Hindlimb muscle (tissue), 1 donor: Measurements from ENCODE around the gene HUS1. TPM values are rescaled to one million over a fixed set of nuclear protein-coding genes. Genes with fewer than 3 reads are reported as not detected.
A peak's percentile ranks its signal among the peaks of the same experiment; 100 is the strongest.

ENCODE experiments used
- DNase-seq: peaks from one replicate; pipeline ENCODE4 v3.0.0-alpha.2; 2013
- polyA plus RNA-seq: library from polyadenylated mRNA; unstranded; fragments of 120-200 nt; gene quantifications from one replicate; pipeline ENCODE4 v1.2.1, GENCODE V29; 2013; ENCODE audit not compliant: insufficient read length

Gene HUS1
- polyA plus RNA-seq, 1 donor: 16.7 TPM

DNA sequence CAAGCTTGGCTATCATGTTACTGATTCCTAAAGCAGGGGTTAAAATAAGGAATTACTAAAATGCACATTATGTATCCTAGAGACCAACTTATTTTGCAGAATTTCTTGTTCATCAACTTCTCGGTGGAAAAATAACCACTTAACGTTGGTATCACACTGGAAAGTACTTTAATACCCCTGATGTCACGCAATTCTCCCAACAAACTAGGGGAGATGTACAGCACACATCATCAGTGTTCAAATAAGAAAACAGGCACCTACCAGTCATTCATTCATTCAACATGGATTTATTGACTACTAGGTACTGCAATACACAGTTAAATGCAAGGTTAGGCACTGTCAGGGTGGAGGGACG is 648 bp downstream of the HUS1 start:
- no peak for DNase-seq

DNA sequence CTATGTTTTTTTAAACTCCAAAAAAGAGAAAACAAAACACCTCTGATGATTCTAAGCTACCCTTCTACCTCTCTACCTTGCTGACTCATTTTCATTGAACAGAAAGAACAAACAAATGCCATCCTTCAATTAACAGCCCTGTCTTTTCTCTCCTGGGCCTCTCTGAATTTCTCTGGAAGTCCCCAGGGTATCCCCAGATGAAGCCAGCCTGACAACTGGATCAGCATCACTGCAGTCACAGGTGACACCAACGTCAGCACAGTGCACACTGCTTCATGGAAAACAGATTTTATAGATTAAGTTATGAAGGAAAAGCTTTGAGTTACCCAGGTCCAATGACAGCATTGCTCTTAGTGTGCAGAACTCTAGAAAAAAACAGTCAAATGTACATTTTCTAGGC is 5.7 kb downstream of the HUS1 start:
- DNase-seq: no peak

DNA sequence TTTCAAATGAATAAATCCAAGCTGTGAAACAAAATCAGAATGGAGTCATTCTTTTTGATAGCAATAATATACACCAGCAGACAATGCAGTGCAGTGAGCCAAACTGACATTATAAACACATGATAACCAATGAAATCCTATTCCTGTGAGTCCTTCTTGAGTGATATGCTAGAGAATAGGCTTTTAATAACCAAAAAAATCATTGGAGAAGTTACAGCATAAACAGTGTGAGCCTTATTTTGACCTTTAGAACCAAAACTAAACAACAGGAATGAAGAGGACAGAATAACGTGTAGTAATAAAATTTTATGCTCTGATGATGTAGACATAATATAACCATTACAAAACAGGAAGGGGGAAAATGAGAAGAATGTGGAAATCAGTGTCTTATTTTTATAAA is 8.7 kb downstream of the HUS1 start:
- no peak for DNase-seq

DNA sequence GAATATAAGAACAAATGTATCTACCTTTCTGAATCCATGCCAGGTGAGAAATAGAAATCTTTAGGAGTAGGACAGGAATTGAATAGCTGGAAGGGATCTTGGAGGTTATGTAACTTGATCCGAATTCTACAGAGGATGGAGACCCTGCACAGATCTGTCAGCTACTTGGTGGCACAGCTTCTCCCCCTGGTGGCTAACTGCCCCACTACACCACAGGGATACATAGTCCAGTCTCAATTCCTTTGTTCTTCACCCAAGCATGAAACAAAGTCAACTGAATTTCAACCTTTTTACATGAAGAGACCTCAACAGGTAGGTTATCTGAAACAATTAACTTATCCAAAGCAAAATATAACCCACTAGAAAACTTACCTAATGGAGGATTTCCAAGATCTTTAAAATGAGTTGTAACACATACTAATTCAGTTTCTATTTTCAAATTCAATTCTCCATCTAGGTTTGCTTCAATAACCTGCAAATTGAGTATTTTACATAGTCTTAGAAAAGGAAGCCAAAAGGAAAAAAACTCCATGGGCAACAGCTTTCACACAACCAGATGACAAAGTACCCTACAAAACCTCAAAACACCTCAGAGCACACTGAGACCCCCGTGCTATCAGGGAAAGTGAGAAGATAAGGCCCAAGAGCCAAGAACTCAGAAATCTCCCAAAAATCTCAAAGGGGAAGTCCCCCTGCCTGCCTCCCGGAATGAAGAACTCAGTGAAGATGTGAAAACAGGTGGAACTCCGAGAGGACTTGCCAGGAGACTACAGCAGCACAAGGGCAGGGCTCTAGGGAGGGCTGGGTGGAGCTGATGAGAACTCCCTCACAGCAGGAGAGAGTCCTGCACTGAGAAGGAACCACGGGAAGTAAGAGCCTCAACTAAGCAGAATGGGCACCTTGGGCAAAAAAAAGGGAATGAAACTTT is 10.3 kb downstream of the HUS1 start:
- DNase-seq: peak; percentile 52

DNA sequence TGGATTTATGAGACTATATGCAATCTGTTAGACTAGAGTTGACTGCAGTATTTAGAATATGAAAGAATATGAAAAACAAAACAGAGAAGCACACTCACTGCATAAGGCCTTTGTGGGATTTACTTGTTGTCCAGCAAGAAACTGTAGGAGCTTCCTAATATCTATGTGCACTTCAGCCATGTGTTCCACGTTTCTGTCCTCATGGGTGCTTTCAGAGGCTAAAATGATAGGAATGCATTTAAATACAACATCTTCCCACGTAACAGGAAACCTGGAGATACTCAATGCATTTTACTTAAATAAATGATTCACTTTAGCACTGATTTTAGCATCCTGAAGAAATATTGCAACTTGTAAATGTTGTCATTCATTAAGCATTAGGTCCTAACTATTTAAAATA is 11.7 kb downstream of the HUS1 start:
- DNase-seq: no peak

DNA sequence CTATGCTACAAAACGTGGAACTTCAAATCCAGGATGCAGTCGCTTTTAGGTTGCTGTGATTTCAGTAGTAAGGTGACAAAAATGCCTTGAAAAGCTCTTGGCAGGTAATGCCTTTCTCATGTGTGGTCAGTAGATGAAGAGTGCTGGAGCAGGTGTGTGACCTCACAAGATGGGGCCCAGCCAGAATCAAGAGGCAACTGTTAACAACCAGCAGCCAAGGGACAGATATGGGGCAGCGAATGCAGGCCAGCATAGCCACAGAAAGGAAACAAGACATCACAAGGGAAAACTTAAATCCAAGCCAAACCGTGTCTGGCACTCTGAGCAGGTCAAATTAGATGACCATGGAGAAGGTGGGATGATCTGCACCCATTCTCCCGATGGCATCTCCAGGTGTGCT is 12.3 kb downstream of the HUS1 start:
- DNase-seq: no peak

DNA sequence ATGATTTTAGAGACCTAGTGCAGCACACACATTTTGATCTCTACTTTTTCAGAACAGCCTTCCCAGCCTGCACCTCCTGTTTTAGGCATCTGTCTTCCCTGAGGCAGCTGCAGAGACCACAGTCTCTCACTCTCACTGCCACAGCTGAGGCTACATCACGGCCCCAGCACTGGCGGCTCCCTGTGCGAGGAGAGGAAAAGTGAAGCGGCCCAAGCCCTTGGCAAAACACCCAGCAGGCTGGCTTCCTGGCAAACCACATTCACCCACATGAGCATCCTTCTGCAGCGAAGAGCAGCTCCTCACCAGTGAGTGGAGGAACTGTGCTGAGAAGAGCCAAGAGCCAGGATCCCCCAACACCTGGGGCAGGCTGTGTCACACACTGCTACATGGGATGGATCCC is 14.0 kb downstream of the HUS1 start:
- DNase-seq: no peak

DNA sequence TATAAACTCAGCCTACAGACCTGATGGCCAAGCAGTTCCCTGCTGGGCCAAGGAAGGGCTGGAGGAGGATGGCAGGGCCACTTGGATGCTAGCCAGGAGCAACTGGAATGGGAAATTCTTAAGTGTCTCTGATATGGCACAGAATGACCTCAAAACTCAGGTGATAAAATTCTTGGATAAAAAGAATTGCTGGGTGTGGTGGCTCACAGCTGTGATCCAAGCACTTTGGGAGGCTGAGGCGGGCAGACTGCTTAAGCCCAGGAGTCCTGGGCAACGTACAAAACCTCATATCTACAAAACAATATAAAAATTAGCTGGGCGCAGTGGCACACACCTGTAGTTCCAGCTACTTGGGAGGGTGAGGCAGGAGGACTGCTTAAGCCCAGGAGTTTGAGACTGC is 17.2 kb downstream of the HUS1 start:
- DNase-seq: no peak

DNA sequence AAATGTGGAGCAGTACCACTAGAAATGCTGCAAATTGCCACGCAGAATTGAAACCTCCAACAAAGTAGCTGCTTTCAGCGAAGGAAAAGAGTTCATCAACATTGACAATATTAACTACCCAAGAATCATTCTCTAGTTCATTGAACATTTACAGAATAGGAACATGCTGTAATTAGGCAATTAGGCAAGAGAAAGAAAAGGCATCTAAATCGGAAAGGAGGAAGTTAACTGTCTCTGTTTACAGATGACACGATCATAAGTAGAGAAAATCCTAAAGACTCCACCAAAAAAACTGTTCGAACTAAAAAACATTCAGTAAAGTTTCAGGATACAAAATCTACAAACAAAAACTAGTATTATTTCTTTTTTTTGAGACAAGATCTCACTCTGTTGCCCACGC is 22.3 kb downstream of the HUS1 start:
- no peak for DNase-seq

DNA sequence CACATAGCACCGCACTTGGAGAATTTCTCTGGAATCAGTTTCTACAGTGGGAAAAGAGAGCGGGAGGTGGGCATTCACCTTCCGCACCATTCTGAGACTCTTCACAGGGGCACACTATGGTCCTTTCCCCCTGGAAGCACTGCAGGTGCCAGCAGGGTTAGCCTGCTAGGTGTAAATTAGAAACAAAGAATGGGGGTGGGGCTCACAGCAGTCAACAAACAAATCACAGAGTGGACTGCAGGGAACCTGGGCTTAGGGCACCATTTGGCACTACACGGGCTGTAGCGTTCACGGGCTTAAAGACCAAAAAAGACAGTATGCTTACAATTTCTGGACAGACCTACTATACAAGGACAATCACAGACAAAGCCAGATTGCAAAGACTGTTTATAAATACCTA is 23.2 kb downstream of the HUS1 start:
- no peak for DNase-seq

DNA sequence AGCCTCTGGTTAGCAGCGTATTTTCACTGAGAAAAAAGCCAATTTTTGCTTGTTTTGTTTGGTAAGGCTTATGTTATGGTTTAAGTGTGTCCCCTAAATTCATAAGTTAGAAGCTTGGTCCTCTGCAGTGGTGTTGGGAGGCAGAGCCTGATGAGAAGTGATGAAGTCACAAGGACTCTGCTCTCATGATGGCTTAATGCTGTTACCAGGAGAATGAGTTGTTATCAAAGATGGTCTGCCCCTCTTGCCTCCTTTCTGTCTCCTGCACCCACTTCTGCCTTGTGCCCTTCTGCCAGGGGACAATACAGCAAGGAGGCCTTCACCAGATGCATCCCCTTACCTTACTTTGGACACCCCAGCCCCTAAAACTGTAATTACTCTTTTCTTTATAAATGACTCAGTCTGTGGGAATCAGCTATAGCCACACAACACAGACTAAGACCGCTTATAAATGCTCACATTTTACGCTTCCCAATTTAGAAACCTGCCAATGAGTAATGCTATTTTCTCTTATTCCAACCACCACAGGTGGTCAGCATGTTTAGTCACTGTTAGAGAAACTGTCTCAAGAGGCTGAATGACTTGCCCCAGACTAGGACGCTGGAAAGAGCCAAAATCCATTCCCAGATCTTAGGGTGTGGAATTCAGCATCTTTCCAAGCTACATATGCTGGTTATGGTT is 25.0 kb downstream of the HUS1 start:
- DNase-seq: no peak

DNA sequence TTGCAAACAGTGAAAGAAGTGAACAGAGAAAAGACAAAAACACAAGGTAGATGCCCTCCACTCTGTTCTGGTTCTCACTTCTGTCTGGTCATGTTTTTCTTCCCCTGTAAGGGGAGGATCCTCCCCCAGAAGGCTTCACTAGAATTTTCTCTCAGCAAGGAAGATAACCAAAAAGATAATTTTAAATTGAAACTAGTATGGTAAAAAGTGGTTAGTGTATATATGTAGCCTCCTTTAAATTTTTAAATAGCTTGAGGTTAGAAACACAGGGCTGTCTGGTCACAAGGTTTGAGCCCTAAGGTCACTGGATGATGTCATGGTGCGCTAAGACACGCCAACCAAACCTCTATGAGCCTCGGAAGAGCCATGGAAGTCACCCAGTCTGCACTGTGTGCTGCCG is 25.6 kb downstream of the HUS1 start:
- no peak for DNase-seq

DNA sequence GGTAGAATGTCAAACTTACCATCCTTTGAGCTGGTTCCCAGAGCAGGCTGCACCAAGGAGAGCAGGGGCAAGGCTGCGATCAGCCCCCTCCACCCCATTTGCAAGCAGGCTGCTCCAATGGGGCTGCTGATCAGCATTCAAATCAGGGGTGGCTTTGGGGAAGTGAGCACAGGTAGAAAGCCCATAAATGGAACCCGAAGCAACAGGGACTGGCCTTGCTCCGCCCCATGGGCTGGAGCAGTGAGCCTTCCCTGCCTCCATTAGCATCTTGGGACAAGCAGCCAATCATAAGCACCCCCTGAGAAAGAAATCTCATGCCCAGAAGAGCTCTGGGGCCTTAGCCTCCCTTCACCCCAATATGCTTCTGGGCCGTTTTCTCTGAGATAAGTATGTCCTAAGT is 27.2 kb downstream of the HUS1 start:
- DNase-seq: no peak

DNA sequence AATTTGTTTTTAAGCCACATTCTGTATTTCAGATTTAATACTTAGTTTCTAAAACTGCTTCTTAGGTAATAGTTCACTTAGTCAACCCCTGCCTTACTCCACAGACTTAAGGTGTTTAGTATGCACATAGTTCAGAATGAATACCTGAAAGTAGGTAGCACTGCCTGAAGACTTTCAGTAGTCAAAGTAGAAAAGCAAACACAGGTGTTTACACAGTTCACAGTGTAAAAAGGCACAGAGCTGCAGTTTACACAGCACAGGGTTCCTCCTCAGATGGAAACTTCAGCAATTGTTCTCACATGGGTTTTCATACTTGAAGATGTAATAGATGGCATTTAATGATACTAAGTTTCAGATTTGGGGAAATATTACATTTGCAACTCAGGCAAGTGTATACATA is 28.0 kb downstream of the HUS1 start:
- no peak for DNase-seq

DNA sequence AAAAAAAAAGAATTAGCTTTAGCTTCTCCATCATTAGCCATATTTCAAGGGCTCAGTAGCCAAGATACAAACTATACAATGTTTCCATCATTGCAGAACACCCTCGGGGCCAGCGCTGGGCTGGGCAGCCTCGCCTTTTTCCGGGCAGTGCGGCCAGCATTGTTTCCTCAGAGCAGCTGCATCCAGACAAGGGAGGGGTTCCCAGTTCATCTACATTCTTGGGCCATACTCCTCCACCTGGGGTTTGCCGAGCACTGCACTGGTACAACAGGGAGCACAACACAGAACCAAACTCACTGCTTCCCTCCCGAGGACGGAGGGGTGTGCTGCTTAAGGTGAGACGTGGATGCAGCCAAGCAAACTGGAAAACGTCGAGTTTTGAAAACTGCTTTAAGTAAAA is 28.7 kb downstream of the HUS1 start:
- DNase-seq: peak; percentile 35

DNA sequence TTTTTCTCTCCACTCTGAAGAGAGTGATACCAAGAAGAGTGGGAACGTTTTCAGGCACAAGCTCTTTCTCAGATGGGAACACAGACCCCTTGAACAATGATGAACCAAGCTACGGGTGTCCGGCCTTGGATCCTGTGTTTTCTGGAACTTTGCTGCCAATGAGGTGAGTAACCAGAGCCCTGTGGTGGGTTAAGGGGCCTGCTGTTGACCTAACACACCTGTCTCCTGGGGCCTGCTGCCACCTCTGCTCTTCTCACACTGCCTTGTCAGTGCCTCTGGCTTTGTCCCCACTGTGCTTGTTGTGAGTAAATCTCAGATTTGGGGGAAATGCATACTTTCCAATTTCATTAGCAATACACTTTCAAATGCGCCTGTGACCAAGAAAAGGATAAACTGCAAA is 29.7 kb downstream of the HUS1 start:
- DNase-seq: no peak

DNA sequence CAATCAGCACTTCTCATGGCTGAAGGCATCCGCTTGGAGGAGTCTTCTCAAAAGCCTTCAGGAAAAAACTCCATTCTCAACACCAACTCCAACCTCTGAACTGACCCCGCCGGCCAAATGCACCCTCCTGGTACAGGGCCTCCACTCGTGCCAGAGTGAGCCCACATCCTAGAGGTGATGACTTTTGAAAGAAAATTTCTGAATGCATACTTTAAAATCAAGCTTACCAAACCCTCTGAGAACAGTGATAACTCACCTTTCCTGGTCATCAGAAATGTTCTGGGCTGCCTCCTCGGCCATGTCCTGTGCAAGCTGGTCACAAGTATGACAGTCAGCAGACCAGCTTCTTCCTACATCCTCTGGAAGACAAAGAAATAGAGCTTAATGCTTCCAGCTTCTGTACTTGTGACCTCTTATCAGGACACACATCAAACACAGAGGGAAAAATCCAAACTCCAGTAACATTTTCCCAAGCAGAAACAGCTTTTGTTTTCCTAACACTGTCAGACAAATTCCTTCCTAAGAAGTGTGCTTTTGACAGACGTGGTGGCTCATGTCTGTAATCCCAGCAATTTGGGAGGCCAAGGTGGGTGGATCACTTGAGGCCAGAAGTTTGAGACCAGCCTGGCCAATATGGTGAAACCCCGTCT is 31.1 kb downstream of the HUS1 start, which contains the start of gene PKD1L1:
Gene PKD1L1, minus strand, starts transcription at position 326 of the 650 bp plus-strand sequence. Its CDS starts 26 bp downstream, at position 300.
- DNase-seq: no peak

DNA sequence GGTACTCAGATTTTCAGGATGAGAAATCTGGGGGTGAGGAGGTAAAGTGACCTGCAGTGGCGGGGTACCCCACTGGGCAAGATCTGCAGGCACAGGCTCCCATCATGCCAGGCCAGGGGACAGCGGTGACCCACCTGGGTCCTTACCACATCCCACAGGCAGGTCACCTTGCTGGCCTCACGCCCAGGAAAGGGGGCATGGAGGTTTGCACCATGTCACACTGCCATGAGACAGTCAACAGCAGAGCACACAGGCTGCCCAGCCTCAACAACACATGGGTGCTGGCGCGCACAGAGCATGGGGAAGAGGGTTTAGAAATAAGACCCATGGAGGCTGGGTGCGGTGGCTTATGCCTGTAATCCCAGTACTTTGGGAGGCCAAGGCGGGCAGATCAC is 32.1 kb downstream of the HUS1 start:
- no peak for DNase-seq

DNA sequence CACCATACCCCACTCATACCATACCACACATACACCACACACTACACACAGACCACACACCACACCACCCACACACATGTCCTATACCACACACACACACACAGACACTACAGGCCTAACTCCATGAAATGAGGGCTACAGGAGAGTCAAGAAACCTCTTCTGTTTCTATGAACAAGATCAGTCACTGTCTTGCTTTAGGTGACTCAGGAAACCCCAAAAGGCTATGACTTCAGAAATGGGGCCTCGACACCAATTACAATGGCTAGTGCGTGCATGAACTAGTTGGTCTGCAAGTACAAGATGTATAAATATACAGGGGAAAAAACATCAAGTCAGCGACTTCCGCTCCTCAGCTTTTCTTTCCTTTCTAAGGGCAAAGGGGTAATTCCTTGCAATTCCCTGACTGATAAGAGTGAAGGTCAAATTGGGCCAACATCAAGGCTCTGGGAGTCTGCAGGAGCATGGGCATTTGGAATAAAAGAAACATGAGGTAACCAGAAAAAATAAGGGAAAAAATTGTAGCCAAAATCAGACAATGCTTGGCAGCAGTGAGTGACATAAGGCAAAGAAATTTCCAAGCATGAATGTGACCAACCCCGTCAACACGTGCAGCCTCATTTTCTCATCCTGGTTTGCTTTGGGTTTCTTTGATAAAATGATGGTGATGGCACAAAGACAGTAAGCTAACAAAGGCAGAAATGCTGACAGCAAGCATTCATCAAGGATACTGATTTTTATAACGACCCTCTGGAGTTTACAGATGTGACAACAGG is 32.6 kb downstream of the HUS1 start:
- no peak for DNase-seq

DNA sequence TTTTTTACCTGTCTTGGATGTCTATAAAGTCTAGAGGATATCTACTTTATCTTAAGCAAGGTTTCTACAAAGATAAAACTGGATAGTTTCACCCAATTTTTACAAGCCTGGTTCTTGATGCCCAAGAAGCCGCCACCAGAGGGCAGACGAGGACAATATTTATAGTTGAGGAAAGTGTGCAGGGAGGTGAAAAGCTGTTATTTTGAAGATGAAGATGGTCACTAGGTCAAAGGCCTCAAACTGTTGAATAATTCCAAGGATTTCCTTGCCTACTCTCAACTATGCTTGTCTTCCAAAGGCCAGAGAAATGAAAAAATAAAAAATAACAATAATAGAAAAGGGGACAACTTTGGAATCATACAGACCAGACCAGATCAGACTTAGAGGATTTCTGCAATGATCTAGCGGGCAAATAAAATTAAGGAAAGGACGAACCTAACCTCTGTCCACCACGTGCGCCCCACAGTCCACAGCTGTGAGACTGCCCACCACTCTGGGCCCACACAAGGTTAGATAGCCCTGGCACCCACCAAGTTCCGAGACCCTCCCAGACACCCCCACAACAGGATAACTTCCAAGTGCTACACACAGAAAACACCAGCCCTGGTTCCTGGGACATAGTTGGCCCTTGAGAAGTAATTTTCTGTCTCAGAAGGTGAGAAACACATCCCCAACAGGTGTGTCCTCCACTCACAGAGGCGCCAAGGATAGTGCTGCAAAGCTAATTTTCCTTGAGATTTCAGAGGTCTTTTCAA is 34.0 kb downstream of the HUS1 start:
- peak; percentile 72 for DNase-seq

DNA sequence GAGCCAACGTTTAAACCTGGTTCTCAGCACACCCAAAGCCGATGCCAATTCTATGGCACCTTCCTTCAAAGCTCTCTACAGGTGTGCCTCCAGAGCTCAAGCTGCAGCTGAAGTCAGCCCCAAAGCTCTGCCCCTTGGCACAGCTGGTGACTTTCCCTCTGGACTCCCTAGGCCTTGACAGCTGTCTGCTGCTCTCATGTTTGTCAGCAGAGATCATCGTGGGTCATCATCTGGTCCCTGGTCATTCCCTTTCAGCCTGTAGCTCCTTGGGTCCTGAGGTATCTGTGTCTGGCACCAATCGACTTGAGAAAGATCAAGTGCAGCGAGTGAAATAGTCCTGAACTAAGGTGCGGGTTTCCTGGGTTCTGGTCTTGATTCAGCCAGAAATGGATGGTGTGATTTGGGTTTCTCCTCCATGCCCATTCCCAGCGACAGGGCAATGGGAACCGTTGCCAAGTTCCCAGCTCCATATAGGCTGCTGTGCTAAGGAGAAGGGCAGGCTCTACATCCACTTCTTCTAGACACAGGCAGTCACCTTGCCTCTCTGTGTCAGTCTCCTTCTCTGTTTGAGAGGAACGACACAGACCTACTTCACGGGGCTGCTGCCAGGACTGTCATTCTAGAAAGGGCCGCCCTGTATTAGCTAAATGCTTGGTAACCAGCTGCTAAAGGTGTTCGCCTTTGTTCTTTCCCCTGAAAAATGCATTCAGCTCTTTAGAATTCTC is 34.7 kb downstream of the HUS1 start:
- no peak for DNase-seq
